NCI-H82 (cell line): Measurements from ENCODE around the gene LSS.
"Not testable (repeated sequence)": the region's sequence is repeated elsewhere in the genome, so short reads cannot be mapped to it uniquely, and the experiment has no call there.

ENCODE experiments used
- DNase-seq: peaks from one replicate; lab custom pipeline; 2025; lab: John Stamatoyannopoulos, UW

The LSS gene

DNA sequence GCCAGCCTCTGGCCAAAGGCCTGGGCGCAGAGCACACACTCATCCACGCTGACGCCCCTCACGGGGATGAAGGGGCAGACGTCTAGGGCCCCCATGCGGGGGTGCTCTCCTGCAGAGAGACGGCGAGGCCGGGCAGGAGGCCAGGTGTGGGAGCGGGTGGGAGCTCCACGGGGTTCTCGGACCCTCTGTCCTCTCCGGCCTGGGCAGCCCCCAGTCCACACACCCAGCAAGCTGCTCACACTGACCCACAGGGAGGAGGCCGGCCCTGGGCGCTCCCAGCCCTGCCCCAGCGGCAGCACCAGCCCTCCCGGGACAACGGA is 75.7 kb downstream of the LSS start:
- DNase-seq: no peak

DNA sequence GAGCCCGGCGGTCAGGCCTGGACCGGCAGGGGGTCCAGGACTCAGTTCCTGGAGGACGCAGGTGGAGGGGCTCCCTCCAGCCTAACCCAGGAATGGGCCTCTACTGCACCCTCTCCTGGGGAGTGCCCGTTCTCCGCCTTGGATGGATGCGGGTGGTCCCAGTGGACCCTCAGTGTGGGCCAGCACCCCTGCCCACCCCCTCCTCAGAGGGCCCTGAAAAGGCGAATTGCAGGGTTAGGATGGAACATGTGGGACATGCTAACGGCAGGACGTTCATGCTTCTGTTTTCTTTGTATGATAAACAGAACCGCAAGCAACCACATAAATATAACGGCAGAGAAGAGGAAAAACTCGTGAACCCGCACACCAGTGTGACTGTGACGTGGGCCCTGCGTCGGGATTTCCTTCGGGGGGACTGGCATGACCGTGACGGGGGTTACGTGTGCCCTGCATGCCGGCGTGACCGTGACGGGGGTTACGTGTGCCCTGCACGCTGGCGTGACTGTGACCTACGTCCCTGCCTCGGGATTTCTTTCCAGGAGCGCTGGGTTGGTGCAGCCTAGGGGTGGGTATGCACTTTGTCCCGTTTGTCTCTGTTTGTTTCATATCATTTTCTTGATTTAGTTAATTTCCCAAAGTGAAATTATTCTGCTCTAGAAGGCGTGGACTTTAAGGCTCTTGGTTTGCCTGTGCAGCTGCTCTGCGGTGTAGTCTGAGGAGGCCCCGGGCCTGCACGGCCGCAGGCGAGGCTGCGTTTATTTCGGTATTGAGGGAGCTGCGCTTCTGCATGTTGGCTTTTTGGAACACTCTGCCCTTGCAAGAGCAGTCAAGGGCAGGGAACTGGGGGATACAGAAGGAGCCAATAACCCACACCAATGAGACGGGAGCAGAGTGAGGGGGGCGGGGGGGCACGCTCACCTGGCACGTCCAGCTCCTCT is 76.3 kb downstream of the LSS start:
- DNase-seq: no peak

DNA sequence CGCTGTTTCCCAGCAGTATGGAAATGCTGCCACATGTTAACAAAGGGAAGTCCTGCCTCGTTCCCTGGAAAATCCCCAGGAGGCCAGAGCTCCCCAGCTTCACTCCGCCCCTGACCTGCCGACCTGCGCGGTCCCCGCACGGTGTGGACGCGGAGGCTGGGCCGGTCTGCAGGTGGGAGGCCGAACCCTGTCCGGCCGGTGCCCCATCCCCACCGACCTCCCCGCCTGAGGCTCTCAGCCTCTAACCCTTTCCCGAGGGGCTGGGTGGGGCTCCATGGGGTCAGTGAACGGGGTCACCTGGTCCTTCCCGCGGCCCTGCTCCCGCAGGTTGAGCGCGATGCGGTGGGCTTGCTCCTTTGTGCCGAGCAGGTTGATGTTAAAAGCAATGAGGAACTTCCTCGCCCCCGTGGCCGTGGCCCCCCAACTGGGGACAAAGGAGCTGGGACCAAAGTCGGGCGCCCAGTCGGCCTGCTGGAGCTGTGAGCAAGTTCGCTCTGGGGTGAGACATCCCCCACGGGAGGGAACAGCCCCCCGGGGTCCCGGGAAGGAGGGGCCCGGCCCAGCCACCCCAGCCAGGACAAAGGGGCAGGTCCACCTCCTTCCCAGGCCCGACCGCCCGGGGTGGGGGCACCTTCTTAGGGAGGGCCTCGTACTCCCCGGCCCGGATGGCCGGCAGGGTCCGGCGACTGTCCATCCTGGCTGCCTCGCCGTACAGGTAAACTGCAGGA is 77.1 kb downstream of the LSS start:
- DNase-seq: no peak

DNA sequence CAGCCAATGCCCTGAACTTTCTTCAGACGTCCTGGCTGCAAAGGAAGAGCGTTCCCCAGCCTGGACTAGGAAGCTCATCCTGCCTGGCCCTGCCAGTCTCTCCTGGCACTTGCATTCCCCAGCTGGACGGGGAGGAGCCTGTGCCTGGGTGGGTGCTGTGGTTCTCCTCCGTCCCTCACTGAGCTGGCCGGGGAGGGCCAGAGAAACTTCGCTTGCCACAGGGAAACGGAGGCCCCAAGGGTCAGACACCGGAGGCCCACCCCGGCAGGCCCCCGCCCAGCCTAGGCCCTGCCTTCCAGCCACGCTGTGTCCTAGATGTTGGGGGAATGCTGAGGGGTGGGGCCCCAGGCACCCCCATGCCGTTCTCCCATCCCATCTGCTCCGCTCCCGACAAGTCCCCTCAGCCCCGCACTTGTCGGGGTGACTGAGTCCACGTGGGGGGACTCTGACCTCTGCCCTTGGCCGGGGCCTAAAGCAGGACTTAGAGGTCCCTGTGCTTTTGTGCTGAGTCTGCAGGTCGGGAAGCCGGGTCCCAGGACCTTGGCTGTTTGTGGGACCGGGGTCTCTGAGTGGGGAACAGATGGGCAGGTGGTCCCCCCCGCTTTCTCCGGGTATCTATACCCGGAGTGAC is 78.0 kb downstream of the LSS start:
- no peak for DNase-seq

DNA sequence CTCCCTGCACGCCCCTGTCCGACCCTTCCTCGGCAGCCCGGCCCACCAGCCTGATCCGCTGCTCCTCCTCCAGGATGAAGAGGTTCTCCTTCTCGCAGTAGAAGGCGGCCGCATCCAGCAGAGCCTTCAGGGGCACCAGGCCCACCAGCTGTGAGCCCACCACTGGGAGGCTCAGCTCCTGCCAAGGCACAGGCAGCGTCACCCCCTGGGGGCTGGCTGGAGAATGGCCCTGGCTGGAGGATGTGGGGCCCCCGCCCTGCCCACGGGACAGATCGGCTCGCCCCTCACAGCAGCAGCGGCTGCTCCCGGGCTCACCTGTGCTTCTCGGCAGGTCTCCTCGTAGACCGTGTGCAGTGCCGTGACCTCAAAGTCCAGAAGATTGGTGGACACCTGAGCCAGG is 78.5 kb downstream of the LSS start:
- no peak for DNase-seq

DNA sequence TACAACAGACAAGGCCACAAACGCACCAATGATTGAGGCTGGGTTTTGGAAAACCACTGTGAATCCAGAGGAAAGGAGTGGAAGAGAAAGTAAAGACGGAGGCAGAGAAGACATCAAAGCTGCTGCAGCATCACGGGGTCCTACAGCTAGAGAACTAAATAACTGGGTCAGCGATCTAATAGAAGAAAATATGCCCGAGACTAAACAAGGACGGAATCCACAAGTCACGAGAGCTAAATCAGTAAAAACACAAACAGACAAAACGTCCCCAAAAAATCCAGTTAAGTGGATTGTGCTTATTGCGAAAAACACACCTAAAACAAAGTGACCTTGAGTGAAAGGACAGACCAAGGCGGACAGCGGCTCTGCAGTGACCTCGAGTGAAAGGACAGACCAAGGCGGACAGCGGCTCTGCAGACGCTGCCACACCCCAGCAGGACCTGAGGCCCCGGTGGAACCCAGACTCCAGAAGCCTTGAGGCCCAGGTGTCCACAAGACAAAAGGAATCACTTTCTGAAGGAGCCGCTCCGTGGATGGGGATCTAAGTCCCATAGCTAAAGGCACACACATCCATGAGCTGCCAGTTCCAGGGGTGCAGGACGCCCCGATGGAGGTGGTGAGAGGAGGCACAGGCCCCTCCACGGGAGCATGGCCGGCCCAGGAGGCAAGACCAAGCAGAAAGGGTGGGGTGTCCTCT is 79.2 kb downstream of the LSS start:
- no peak for DNase-seq

DNA sequence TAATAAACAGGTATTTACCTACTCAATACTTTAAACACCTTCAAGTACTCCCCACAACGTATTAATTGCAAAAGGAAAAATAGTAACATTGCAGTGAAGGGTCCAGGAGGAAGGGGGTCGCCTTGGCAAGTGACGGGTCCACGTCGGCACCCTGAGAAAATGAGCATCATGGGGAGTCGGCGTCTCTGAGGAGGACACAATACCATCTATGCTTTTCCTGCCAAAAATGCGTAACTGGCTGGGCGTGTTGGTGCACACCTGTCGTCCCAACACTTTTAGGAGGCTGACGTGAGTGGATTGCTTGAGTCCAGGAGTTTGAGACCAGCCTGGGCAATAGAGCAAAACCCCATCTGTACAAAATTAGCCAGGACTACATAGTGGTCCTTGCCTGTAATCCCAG is 80.5 kb downstream of the LSS start:
- DNase-seq: no peak

DNA sequence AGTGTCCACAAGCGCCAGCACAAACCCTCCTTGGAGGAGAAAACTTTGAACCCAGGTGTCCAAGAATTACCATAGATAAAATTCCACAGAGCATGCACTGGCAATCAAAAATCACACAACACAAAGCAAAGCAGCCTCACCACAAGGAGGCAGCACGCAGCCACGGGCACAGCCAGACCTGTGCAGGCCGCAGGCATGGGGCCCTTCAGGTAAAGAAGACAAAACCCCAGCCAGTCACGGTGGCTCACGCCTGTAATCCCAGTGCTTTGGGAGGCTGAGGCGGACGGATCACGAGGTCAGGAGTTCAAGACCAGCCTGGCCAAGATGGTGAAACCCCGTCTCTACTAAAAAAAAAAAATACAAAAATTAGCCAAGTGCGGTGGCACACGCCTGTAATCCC is 81.1 kb downstream of the LSS start:
- DNase-seq: peak; percentile 75

DNA sequence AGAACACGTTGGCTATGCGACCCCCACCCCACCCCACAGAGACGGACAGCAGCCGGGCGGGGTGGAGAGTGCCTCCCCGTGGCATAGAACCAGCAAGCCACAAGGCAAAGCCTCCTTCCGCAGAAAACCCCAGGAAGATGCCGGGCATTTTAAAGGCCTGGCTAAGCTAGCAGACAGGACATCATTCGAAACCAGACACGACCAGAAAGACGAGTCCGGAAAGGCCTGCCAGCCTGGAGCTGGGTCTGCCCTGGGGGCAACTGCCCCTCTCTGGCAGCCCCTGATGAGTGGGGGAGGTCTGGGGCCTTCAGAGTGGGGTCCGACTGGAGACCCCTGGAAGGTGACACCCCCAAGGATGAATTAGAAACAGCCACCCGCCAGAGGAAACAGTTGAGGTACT is 81.7 kb downstream of the LSS start:
- DNase-seq: no peak

DNA sequence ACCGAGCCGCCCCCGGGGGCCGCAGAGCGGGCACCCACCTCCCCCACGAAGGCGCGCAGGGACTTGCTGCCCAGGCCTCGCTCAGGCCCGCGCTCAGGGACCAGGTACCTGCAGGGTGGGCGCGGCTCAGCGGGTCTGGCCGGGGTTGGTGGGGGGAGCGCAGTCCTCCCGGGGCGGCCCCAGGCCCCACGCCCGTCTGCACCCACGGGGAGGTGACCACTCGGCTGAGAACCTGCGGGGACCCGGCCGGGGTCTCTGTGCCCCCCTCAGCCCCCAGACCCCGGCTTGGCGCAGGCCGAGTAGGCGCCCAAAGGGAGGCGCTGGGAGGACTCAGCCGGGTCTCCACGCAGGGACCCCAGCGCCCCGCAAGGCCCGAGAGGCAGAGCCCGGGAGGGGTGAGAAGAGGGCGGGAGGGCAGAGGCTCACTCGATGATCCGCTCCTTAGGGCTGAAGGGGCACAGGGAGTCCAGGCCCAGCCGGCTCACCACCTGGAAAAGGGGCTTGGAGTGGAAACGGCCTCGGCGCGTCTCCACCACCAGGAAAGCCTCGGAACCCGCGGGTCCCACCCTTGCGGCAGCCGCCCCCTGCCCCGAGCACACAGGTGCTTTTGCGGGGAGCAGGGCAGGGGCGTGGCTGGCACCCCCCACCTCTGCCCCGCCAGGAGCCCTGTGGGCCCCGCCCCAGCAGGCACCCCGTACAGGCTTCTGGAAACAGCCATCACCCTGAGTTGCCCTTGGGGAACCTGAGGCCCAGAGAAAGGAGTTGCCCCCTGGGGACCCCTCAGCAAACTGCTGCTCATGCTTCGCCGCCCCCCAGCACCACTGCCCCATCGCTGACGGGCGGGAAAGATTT is 82.5 kb downstream of the LSS start:
- DNase-seq: no peak

DNA sequence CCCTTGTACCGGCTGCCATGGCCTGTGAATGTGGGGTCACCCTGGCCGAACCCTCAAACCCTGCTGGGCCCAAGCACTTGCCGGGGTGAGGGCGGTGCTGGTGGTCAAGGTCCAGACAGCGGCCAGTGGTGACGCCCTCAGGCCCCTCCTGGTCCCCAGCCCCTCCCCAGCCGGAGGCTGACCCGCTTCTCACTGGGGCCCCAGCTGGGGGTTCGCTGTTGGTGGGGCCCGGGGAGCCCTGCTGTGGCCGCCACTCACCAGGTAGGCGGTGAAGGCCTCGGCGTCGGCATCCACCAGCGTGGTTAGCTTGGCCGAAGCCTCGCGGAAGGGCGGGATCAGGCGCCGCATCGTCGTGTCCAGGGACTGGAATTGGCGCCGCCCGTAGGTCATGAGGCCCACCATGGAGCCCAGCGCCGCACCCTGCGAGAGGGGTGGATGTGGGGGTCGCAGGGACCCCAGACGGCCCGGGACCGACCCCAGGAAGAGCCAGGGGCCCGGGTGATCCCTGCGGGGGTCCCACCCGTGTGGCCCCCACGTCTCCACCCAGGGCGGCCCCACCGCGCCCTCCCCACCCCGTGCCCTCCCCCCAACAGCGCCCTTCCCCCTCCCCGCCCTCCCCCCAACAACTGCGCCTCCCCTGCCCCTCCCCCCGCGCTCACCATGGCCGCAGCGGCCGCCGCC is 83.3 kb downstream of the LSS start:
- no peak for DNase-seq

DNA sequence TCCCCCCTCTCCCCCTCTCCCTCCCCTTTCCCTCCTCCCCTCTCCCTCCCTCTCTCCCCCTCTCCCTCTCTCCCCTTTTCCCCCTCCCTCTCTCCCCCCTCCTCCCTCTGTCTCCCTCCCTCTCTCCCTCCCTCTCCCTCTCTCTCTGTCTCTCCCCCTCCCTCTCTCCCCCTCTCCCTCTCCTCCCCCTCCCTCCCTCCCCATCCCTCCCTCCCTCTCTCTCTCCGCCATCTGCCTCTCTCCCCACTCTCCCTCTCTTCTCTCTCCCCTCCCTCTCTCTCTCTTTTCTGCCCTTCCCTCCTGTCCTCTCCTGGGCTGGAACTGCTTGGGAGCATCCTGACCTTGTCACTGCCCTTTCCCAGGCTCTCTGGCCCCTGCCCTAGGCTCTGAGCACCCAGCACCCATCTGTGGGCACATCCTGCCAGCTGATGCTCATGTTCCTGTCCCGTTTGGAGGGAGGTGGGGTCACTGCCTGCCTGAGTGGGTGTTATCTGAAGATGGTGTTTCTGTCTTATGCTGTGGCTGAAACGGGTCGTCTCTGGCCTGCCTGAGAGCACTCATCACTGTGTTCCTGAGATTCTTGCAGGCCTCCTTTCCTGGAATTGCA is 84.0 kb downstream of the LSS start:
- DNase-seq: no peak

DNA sequence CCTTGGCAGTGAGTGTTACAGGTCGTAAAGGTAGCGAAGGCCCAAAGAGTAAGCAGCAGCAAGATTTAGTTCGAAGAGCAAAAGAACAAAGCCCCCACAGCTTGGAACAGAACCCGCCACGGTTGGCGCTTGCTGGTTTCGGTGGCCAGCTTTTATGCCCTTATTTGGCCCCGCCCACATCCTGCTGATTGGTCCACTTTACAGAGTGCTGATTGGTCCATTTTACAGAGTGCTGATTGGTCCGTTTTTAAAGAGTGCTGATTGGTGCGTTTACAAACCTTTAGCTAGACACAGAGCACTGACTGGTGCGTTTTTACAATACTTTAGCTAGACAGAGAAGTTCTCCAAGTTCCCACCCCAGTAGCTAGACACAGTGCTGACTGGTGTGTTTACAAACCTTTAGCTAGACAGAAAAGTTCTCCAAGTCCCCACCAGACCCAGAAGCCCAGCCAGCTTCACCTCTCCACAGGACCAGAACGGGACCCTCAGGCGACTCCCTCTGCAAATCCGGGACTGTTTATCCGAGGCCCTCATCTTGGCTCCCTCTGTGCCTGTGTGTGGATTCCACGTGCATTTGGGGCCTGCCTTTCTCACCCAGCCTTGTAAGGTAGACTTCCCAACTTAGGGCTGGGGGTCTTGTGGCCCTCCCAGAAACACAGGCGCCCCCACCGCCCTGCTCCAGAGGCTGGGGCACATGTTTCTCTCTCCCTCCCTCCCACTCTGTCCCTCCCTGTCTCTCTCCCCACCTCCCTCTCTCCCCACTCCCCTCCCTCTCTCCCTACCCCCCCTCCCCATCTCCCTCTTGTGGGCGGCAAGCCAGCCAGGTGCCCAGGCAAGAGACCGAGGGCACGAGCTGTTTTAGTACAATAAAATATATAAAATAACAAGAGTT is 85.7 kb downstream of the LSS start:
- peak; percentile 55 for DNase-seq

DNA sequence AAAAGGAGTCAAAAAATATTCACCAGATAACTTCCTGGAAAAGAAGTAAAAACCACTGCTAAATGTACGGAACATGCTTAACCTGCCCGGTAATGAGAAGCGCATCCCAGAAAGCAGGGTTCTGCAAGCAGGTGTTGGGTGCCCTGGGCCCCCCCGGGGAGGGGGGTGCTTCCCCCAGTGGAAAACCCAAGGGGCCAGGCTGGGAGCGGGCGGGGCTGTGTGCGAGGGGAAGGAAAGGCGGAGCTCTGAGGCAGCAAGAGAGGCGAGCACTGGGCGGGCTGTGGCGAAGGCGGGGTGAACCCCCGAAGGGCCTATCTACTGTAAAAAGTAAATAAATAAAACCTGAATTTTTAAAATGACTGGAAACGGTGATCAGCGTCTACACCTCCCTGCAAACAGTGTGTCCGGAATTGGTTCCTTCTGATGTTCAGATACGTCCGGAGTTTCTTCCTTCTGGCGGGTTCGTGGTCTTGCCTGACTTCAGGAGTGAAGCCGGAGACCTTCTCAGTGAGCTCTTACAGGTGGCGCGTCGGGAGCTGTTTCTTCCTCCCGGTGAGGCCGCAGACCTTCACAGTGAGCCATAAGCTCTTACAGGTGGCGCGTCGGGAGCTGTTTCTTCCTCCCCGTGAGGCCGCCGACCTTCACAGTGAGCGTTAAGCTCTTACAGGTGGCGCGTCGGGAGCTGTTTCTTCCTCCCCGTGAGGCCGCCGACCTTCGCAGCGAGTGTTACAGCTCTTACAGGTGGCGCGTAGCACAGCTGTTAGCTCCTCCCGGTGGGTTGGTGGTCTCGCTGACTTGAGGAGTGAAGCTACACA is 86.6 kb downstream of the LSS start:
- peak; percentile 55 for DNase-seq

DNA sequence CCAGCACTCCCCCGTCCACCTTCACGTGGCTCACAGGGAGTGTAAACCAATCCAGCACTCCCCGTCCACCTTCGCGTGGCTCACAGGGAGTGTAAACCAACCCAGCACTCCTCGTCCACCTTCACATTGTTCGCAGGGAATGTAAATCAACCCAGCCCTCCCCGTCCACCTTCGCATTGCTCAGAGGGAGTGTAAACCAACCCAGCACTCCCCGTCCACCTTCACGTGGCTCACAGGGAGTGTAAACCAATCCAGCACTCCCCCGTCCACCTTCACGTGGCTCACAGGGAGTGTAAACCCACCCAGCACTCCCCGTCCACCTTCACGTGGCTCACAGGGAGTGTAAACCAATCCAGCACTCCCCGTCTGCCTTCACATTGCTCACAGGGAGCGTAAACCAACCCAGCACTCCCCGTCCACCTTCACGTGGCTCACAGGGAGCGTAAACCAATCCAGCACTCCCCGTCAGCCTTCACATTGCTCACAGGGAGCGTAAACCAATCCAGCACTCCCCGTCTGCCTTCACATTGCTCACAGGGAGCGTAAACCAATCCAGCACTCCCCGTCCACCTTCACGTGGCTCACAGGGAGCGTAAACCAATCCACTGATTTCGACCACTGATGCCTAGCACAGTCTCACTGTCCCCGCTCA is 88.1 kb downstream of the LSS start:
- DNase-seq: not testable (repeated sequence)

DNA sequence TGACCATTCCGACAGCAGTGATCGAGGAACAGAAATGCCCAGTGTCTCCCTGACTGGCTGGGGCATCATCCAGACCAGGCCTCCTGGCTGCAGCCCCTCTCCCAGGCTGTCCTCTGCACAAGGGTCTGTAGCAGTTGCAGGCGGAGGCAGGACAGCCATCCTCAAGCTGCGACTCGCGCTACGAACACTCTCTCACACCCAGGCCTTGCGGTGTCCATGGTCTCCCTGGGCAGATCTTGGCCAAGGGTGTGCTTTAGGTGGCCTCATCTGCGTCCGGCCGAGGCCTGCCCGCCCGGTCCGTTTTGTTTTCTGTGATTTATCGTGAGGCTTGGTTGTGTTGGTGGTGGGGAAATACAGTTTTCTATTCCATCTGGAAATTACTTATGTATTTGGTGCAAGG is 88.9 kb downstream of the LSS start:
- DNase-seq: no peak

DNA sequence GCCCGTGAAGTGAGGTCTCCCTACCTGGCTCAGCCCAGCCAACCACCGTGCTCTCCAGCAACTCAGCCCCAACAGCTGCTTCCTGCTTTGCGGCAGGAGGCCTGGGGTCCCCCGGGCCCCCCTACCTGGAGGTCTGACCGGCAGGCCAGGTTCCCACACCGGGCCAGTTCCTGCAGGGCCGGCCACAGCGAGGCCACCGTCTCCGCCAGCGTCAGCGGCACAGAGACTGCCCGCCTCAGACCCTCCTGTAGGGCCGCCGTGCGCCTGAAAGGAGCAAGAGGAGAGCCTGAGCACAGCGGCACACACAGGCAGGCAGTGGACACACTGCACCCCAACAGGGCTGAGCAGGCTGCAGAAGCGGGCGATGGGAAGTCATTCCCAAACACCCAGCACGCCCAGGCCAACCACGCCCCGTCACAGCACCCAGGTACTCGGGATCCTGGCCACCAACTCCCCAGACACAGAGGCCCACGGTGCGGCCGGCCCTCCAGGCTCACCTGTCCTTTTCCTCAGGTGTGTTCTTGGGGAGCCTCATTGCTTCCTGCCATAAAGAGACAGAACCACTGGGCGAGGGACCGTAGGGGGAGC is 90.1 kb downstream of the LSS start:
- no peak for DNase-seq
